Activated CD4-positive, alpha-beta T cell treated with anti-CD3 and anti-CD28 coated beads, Interleukin-2, Interleukin-6, amounts not matched to agents 100 ng/mL and 50 ng/mL, durations not matched to agents 16 hours and 8 hours (primary cell): ENCODE measurements around the gene SCYGR5.

Experiments
- DNase-seq: peaks from one replicate; pipeline ENCODE4 v3.0.0-alpha.2; 2020

SCYGR5 gene

DNA sequence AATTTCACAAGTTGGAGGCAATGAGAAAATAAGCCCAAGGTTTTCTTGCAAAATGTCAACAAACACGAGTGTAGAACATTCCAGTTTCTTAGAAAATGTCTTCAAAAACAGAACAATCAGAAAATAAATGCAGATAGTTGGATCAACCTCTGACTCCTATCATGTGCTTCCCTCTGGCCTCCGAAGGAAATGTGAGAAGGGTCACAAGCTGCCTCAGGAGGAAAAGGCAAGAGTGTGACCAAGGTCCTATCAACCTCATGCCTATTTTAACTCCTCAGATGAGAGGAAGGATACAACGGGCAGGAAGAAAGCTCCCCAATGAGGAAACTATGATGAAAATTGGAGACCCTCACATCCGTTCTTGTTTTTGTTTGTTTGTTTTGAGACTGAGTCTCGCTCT is 7.9 kb downstream of the SCYGR5 start:
- DNase-seq: no peak

DNA sequence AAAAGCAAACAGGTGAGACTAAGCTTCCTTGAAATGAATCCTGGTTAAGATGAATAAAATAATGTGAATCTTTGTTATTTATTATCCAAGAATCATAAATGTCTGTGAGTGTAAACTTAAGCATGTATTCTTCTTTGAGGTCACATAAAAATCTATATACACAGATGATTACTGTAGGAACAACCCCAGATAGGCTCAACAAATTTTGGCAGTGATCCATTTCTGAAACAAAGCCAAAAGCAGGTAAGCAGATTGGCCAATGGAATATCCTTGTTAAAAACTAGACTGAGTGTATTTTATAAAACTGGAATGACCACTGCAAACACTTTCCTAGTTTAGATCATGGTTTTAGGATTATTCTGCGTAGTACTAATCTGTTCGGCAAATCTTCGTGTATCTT is 11.3 kb downstream of the SCYGR5 start:
- no peak for DNase-seq

DNA sequence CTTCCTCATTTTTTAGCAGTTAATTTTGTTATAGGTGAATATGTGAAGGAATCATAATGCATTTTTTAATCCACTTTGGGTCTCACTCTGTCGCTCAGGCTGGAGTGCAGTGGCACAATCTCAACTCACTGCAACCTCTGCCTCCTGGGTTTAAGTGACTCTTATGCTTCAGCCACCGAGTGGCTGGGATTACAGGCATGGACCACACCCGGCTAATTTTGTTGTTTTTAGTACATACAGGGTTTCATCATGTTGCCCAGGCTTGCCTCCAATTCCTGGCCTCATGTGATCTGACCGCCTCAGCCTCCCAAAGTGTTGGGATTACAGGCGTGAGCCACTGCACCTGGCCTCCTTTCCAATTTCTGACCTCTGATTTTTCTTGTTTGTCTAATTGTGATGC is 17.7 kb downstream of the SCYGR5 start:
- no peak for DNase-seq

DNA sequence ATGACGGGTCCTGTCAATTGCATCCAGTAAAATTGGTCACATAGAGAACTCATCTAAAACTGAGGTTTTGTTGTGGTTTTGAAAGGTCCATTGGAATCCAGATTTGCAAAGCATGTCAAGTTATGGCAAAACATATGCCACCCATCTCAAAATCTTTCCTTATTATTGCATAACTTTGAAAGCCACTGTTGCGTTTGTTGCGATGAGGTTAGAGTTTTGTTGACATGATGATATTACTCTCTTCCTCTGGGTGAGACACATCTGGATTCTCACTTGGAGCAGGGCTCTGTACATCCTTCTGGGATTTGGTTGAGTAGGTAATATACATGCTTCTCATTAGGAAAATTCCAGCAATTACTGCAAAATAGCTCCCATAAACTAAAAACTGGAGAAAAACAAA is 20.6 kb downstream of the SCYGR5 start:
- no peak for DNase-seq

DNA sequence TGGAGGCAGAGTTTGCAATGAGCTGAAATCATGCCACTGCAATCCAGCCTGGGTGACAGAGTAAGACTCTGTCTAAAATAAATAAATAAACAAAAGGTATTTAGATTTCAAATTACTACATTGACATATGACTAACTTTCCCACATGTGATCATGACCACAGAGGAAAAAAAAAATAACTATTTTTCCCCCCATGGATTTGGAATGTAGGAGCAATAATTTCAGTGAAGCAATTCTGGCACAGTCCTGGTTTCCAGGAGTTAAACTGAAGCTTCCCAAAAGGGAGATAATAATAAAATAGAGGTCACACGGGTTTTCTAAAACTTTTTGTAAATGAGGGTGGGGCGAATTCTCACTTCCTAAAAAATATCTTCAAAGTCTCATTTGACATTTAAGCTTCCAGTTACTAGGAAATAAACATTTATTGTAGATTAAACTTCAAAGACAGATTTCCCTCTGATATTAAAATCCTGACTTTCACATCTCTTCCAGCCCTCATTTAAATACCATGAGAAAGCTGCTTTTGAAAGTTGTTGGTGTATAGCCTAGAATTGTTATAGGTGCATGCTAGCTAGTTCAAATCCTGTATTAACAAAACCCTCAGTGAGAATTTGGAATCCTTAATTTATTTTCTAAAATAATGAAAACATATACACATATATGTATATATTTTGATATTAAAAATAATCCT is 30.5 kb downstream of the SCYGR5 start:
- DNase-seq: no peak

DNA sequence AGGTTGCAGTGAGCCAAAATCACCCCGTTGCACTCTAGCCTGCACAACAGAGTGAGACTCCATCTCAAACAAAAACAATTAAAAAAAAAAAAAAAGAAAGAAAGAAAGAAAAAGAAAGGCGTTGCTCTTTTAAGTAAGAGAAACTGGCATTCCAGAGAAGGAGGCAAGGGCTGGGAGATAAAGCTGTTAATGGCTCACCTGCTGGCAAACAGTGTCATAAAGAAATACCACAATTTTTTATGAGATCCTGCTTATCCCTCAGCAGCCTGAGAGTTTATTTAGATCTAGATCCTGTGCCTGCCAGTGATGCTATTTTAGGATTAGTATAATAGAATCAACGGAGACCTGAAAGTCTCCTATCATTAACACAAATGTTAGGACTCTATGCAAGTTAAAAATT is 35.0 kb downstream of the SCYGR5 start:
- no peak for DNase-seq

DNA sequence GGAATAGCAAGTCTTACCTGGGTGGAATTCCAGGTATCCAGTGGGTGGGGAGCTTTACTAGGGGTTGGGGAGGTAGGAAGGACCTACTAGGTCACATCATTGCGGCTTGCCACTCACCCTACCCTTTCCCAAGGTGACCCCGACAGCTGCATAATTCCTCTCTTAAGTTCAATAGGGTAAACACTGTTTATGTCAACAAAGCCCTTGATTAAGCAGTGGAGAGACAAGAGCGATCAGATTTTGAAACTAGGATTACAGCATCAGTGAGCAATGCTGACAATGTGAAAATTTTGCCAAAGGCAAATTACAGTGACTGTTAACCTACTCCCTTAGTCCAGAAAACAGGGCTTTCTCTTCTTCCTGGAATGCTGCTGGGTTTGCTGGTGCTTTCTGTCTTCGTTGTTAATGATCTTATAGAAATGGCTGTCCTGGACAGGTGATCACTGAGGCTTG is 36.7 kb downstream of the SCYGR5 start:
- DNase-seq: no peak

DNA sequence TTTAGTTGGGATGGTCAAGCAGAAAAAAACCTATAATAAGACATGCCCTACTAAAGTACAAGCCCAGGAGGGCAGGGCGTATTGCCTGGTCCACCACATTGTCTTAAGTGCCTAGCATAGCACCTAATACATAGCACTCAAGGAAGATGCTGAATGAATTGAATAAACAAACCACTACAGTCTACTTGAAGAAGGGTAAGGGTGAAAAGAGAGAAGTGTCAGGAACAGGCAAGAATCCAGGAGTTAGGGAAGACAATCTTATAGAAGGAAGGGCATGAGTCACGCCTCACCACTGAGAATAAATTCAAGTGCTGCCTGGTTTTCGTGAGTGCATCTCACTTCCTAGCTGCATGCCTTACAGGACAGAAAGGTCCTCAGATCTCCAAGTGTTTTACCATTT is 37.4 kb downstream of the SCYGR5 start:
- DNase-seq: no peak

DNA sequence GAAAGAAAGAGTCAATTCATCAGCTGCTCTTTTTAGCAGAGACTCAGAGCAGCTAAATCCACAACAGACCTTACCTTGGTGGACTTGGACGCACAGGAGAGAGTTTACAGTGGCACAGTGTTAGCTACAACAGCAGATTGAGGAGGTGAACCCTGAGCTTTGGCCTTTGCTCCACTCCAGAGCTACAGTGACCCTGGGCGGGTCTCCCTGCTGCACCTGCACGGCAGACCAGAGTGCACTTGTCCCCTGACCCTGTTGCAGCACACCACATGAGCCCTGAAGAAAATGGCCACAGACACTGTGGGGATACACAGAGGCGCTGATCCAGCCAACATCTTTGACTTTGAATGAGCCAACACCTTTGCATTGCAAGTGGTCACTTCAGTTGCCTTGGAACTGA is 40.3 kb downstream of the SCYGR5 start:
- DNase-seq: no peak

DNA sequence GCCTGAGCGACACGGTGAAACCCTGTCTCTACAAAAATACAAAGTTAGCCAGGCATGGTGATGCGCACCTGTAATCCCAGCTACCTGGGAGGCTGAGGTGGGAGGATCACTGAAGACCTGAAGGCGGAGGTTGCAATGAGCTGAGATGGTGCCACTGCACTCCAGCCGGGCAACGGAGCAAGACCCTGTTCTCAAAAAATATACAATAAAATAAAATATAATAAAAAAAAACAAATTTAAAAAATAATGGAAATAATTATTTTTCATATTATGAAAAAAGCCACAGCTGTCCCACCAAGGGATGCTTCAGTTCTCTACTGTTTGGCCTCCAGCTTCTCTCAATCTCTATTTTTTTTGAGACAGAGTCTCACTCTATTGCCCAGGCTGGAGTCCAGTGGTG is 40.8 kb downstream of the SCYGR5 start:
- no peak for DNase-seq

DNA sequence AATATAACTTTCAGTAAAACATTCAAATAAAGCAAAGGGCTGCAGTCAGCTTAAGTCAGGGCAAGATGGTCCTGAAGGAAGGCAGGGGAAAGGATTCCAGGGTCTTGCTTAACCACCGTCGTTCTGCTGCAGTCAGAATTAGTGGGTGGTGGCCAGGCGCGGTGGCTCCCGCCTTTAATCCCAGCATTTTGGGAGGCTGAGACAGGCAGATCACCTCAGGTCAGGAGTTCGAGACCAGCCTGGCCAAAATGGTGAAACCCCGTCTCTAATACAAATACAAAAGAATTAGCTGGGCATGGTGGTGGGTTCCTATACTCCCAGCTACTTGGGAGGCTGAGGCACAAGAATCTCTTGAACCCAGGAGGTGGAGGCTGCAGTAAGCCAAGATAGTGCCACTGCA is 44.4 kb downstream of the SCYGR5 start:
- DNase-seq: no peak

DNA sequence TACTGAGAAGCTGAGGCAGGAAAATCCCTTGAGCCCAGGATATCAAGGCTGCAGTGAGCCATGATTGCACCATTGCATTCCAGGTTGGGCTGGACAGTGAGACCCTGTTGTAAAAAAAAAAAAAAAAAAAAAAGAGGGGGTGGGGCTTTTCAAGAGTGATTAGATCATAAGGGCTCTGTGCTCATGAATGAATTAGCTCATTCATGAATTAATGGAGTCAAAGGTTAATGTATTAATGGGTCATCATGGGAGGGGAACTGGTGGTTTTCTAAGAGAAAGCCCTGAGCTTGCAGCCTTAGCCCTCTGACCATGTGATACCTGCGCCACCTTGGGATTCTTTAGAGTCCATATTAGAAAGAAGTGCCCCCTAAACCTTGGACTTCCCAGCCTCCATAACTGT is 46.7 kb downstream of the SCYGR5 start:
- DNase-seq: no peak

DNA sequence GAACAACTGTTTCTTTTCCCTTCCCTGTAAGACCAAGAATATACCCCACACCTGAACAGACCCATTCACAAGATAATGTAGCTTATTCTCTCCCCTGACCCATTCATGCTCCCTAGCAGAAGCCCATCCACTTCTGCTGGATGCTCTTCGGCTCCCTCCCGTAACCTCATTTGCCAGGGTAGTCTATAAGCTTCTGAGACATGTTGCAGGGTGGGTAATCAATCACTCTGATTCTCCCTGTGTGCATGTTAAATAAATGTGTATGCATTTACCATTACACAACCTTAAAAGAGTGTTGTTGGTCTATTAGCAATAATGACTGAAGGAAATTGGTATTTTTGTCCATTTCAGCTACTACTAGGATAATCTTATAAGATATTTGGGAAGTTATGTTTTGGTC is 49.9 kb downstream of the SCYGR5 start:
- DNase-seq: no peak
